WERI-Rb-1 (cell line): Measurements from ENCODE around the gene PTPRN2.

Experiments
- DNase-seq: peaks from one replicate; pipeline ENCODE4 v3.0.0-alpha.2; 2020
- H3K27ac ChIP-seq: fragments of 250-450 bp; sonication (Bioruptor Pico); 2 replicates; pipeline ENCODE4 v1.5.1; 2020; ENCODE audit warnings: mild to moderate bottlenecking, moderate library complexity
- H3K27me3 ChIP-seq: fragments of 250-450 bp; sonication (Bioruptor Pico); 2 replicates; pipeline ENCODE4 v1.5.1; 2021; ENCODE audit warnings: mild to moderate bottlenecking, low read depth, moderate library complexity; ENCODE audit not compliant: insufficient read depth, severe bottlenecking
- H3K36me3 ChIP-seq: fragments of 250-450 bp; sonication (Bioruptor Pico); 2 replicates; pipeline ENCODE4 v1.5.1; 2020; ENCODE audit warnings: mild to moderate bottlenecking, moderate library complexity
- H3K4me3 ChIP-seq: 2 replicates; pipeline ENCODE4 v1.5.1; 2011; ENCODE audit warnings: low read depth, mild to moderate bottlenecking, control low read depth, low read length
- H3K9me3 ChIP-seq: fragments of 250-450 bp; sonication (Bioruptor Pico); 2 replicates; pipeline ENCODE4 v1.5.1; 2021; ENCODE audit warnings: mild to moderate bottlenecking, moderate library complexity; ENCODE audit not compliant: severe bottlenecking
- TF ChIP-seq, protein P1 (sequence below): IDR thresholded peaks from 2 replicates; pipeline ENCODE4 v1.5.1; 2011; ENCODE audit warnings: low read depth, mild to moderate bottlenecking, control low read depth, inconsistent platforms, low read length

PTPRN2 gene

DNA sequence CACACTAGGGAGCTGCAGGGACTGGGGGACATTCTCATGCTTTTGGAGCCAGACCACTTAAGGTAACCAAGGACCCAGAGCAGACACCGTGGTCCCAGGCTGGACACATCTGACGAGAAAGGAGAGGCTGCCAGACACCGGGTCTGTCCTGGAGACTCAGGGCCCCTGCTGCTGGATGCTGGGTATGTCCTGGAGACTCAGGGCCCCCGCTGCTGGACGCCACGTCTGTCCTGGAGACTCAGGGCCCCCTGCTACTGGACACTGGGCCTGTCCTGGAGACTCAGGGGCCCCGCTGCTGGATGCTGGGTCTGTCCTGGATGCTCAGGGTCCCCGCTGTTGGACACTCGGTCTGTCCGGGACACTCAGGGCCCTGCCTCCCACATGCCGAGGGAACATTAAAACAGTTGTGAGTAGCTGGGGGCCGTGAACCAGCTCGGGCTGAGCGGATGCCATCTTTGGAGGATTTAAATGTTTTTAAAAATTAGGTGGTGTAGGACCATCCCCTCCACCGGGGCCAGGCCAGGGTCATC is 1001.1 kb downstream of the PTPRN2 start:
- no peak for DNase-seq
- TF ChIP-seq, protein P1, sequence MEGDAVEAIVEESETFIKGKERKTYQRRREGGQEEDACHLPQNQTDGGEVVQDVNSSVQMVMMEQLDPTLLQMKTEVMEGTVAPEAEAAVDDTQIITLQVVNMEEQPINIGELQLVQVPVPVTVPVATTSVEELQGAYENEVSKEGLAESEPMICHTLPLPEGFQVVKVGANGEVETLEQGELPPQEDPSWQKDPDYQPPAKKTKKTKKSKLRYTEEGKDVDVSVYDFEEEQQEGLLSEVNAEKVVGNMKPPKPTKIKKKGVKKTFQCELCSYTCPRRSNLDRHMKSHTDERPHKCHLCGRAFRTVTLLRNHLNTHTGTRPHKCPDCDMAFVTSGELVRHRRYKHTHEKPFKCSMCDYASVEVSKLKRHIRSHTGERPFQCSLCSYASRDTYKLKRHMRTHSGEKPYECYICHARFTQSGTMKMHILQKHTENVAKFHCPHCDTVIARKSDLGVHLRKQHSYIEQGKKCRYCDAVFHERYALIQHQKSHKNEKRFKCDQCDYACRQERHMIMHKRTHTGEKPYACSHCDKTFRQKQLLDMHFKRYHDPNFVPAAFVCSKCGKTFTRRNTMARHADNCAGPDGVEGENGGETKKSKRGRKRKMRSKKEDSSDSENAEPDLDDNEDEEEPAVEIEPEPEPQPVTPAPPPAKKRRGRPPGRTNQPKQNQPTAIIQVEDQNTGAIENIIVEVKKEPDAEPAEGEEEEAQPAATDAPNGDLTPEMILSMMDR, result no peak
- H3K9me3 ChIP-seq, result no peaks in the 10 kb centered on the region
- H3K36me3 ChIP-seq, result peaks cover 3% of the 10 kb centered on the region; the same call in 1 of the 2 replicates
- no peak overlapping the region for H3K4me3 ChIP-seq
- H3K27me3 ChIP-seq, result no peaks in the 10 kb centered on the region
- H3K27ac ChIP-seq, result no peak overlapping the region

DNA sequence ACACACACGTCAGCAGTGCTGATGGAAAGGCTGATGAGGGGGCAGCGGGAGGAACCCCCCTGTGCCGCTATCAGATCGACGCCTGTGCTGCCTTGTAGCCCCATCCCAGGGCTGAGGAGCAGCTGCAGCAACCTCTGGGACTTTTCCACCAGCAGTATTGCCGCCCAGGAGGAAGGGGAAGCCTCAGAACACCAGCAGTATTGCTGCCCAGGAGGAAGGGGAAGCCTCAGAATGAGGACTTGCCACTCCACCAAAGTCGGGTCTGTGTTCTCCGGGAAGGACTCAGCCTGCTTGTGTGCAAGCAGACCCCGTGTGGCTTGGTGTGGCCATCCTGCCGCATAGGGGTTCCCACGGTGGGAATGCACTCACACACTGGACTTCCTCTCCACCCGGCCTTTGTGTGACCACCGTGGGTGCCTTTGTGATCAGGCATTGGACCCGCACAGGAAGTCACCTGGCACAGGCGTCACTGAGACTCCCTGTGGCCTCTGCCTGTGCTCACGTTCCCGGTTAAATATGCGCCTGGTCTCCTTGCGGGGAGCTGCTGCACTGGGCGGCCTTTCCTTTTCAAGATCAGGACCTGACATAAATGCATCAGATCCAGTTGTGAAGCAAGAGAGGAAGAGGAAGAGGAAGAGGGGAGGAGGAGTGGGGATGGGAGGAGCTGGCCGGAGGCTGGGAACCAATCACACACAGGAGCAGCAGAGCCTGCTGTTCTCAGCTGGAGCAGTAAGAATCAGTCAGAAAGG is 1002.3 kb downstream of the PTPRN2 start:
- Histone ChIP-seq H3K27ac (no peak overlapping the region), H3K27me3 (no peaks in the 10 kb centered on the region), H3K4me3 (no peak overlapping the region), H3K9me3 (no peaks in the 10 kb centered on the region), H3K36me3 (peaks cover 3% of the 10 kb centered on the region; the same call in 1 of the 2 replicates)
- no peak for DNase-seq
- TF ChIP-seq, protein P1, result no peak

DNA sequence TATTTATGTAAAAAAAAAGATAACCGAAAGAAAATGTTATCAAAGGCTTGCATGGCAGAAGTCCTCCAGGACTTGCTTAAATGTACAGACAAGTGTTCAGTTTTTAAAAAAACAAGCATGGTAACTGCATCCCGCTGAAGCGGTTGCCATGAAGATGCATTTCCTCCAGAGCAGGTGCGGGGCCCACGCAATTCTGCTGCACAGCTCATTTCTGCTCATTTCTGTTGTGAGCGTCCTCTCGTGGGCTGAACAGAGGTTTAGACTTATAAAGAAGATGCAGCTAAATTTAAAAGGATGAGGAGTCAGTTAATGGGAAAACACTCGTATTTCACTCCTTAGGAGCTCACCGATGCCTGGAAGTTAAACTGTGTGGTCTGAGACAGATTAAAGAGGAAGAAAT is 1003.2 kb downstream of the PTPRN2 start:
- H3K4me3 ChIP-seq, result no peak overlapping the region
- no peaks in the 10 kb centered on the region for H3K9me3 ChIP-seq
- DNase-seq, result no peak
- no peak overlapping the region for H3K27ac ChIP-seq
- H3K27me3 ChIP-seq, result no peaks in the 10 kb centered on the region
- TF ChIP-seq, protein P1, result no peak
- H3K36me3 ChIP-seq, result peaks cover 3% of the 10 kb centered on the region; the same call in 1 of the 2 replicates

DNA sequence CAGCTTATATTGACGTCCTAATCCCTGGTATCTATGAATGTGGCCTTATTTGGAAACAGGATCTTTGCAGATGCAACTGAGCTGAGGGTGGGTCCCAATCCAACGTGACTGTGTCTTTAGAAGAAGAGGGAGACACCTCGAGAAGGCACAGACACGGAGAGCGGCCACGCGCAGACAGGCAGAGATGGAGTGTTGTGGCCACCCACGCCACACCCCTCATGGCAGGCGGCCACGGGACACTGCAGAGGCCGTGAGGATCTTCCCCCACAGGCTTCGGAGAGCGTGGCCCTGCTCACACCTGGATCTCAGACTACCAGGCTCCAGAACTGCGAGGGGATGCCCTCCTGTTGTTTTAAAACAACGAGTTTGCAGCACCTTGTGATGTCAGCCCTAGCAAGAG is 1005.9 kb downstream of the PTPRN2 start:
- H3K27me3 ChIP-seq, result no peaks in the 10 kb centered on the region
- no peak for DNase-seq
- TF ChIP-seq, protein P1, result no peak
- no peak overlapping the region for H3K27ac ChIP-seq
- no peak overlapping the region for H3K4me3 ChIP-seq
- no peaks in the 10 kb centered on the region for H3K36me3 ChIP-seq
- no peaks in the 10 kb centered on the region for H3K9me3 ChIP-seq

DNA sequence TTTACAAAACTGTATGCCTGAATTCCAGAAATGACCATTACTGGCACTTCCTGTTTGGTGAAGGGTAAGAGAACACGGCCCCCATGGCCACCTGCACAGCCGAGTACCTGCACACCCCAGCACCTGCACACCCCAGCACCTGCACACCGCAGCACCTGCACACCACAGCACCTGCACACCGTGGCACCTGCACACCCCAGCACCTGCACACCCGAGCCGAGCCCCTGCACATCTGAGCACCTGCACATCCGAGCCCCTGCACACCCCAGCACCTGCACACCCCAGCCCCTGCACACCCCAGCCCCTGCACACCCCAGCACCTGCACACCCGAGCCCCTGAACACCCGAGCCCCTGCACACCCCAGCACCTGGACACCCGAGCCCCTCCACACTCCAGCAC is 1007.3 kb downstream of the PTPRN2 start:
- H3K36me3 ChIP-seq, result no peaks in the 10 kb centered on the region
- no peak overlapping the region for H3K27ac ChIP-seq
- TF ChIP-seq, protein P1, result no peak
- H3K9me3 ChIP-seq, result no peaks in the 10 kb centered on the region
- no peak overlapping the region for H3K4me3 ChIP-seq
- DNase-seq, result no peak
- no peaks in the 10 kb centered on the region for H3K27me3 ChIP-seq

DNA sequence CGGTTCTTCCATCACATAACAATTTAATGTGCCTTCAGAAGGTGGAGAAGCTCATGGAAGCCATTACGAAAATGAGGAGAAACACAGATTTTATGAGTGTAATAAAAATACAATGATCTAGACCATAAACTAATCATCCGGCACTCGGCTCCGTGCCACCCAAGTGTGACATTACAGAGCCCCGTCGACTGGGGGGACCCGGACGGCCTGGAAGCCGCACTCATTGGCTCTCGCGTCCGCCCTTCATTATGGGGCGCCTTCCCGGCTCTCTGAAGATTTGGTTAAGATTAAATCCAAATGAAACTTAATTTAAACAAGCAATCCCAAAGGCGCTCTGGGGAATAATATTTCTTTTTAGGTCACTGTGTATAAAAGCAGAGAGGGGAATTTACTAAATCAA is 1008.2 kb downstream of the PTPRN2 start:
- TF ChIP-seq, protein P1, result no peak
- Histone ChIP-seq H3K4me3 (no peak overlapping the region), H3K36me3 (no peaks in the 10 kb centered on the region), H3K27ac (no peak overlapping the region), H3K27me3 (no peaks in the 10 kb centered on the region), H3K9me3 (no peaks in the 10 kb centered on the region)
- no peak for DNase-seq
